ENCODE data around the gene ADCK1.
A peak's percentile ranks its signal among the peaks of the same experiment; 100 is the strongest.
"Not testable (repeated sequence)": the region's sequence is repeated elsewhere in the genome, so short reads cannot be mapped to it uniquely, and the experiment has no call there.

ADCK1 gene

GRCh38 chr14:77908847-77909246 is 108.9 kb downstream of the ADCK1 start:
- DNase-seq, result no peak

GRCh38 chr14:77909911-77910310 is 110.0 kb downstream of the ADCK1 start:
- no peak for DNase-seq

- no peak for DNase-seq
These were observed 110.6 kb downstream of the ADCK1 start for GRCh38 chr14:77910506-77910905.

GRCh38 chr14:77911356-77911755 is 111.4 kb downstream of the ADCK1 start:
- no peak for DNase-seq

GRCh38 chr14:77912754-77913556 is 113.0 kb downstream of the ADCK1 start:
- no peak for DNase-seq

- DNase-seq, result no peak
These were observed 114.3 kb downstream of the ADCK1 start for GRCh38 chr14:77914073-77914721.

- DNase-seq, result not testable (repeated sequence)
These were observed 115.5 kb downstream of the ADCK1 start for GRCh38 chr14:77915390-77915789.

- no peak for DNase-seq
These were observed 117.7 kb downstream of the ADCK1 start for GRCh38 chr14:77917491-77918201.

- peak; percentile 62 for DNase-seq
These were observed 118.5 kb downstream of the ADCK1 start for GRCh38 chr14:77918448-77918847.

- DNase-seq, result no peak
These were observed 120.4 kb downstream of the ADCK1 start for GRCh38 chr14:77920312-77920711.

GRCh38 chr14:77921818-77922217 is 121.9 kb downstream of the ADCK1 start:
- DNase-seq, result no peak

GRCh38 chr14:77923131-77923936 is 123.4 kb downstream of the ADCK1 start:
- DNase-seq, result no peak

- no peak for DNase-seq
These were observed 124.4 kb downstream of the ADCK1 start for GRCh38 chr14:77924141-77924948.

GRCh38 chr14:77926942-77927341 is 127.0 kb downstream of the ADCK1 start:
- no peak for DNase-seq

- no peak for DNase-seq
These were observed 131.5 kb downstream of the ADCK1 start for GRCh38 chr14:77931441-77931840.

- DNase-seq, result no peak
These were observed 136.3 kb downstream of the ADCK1 start for GRCh38 chr14:77936138-77936639.

GRCh38 chr14:77947372-77947771 is 147.5 kb downstream of the ADCK1 start:
- DNase-seq, result no peak

GRCh38 chr14:77950371-77951063 is 150.6 kb downstream of the ADCK1 start:
- DNase-seq, result no peak

GRCh38 chr14:77955816-77956484 is 156.0 kb downstream of the ADCK1 start:
- peak; percentile 87 for DNase-seq

- not testable (repeated sequence) for DNase-seq
These were observed 159.8 kb downstream of the ADCK1 start for GRCh38 chr14:77959686-77960085.
